Lower leg skin (tissue), 4 donors: ENCODE results near the gene ZFYVE19. TPM values are rescaled to one million over a fixed set of nuclear protein-coding genes. Genes with fewer than 3 reads are reported as not detected.
"Not testable (repeated sequence)": the region's sequence is repeated elsewhere in the genome, so short reads cannot be mapped to it uniquely, and the experiment has no call there.

Experiments
- DNase-seq, 2 donors: peaks; one replicate each; pipeline ENCODE4 v3.0.0-alpha.2; 2019; ENCODE audit warnings: low spot score in 2 of 2
- H3K4me3 ChIP-seq: fragments of 200-600 bp; sonication (generic); 2 replicates; pipeline ENCODE4 v1.5.1; 2017; ENCODE audit warnings: mild to moderate bottlenecking, low read depth; ENCODE audit not compliant: poor library complexity, severe bottlenecking
- POLR2A ChIP-seq, 2 donors: fragments of 450-650 bp; IDR thresholded peaks; one replicate each; pipeline ENCODE4 v1.6.1; 2016 to 2017; ENCODE audit warnings: antibody characterized with exemption in 2 of 2, mild to moderate bottlenecking in 1 of 2, moderate library complexity in 1 of 2
- WGBS, 2 donors: methylation state at CpG; one replicate each; pipeline ENCODE4 v1.1.5; 2018; 5-methylcytosine and 5-hydroxymethylcytosine counted together
- intact Hi-C: fragments of 100-400 bp; cut with DNase I; formaldehyde crosslinking; loops from one replicate; pipeline ENCODE4 v1.15.0; 2023; ENCODE audit warnings: low total_unique reads
- total RNA-seq, 4 donors: library from RNA; depleted of rRNA; stranded (reverse); fragments of >200 nt; gene quantifications; one replicate each; pipeline ENCODE4 v1.1.0, GENCODE V29; 2016
- TF ChIP-seq, protein P1 (sequence below), 3 donors: fragments of 450-650 bp; IDR thresholded peaks; one replicate each; pipeline ENCODE4 v1.5.1; 2016; ENCODE audit warnings: antibody characterized with exemption in 3 of 3, mild to moderate bottlenecking in 3 of 3, moderate library complexity in 2 of 3

ZFYVE19 gene
- total RNA-seq, 4 donors from 2014 or later: 30.9 to 65.7 (median 35.4) TPM

DNA sequence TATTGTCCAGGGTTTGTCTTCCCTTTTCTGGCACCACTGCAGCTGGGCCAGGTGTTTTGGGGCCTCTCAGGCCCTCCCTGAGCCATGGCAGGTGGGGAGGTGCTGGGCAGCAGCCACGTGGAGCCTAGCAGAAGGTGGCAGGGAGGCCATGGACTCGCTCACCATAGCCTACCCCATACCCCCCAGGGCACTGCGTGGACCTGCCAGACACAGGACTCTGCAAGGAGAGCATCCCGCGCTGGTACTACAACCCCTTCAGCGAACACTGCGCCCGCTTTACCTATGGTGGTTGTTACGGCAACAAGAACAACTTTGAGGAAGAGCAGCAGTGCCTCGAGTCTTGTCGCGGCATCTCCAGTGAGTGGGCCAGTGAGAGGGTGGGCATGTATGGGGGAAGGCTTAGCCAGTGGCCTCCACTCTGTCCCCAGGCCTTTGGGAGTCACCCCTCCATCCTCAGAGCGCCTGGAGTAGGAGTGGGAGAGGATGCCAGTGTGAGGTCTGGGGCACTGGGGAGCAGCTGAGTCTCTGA, 48.9 kb downstream of the ZFYVE19 start:
- no peak for DNase-seq
- no peak for TF ChIP-seq POLR2A (IDR thresholded peaks at IDR 0.05)
- TF ChIP-seq, protein P1, sequence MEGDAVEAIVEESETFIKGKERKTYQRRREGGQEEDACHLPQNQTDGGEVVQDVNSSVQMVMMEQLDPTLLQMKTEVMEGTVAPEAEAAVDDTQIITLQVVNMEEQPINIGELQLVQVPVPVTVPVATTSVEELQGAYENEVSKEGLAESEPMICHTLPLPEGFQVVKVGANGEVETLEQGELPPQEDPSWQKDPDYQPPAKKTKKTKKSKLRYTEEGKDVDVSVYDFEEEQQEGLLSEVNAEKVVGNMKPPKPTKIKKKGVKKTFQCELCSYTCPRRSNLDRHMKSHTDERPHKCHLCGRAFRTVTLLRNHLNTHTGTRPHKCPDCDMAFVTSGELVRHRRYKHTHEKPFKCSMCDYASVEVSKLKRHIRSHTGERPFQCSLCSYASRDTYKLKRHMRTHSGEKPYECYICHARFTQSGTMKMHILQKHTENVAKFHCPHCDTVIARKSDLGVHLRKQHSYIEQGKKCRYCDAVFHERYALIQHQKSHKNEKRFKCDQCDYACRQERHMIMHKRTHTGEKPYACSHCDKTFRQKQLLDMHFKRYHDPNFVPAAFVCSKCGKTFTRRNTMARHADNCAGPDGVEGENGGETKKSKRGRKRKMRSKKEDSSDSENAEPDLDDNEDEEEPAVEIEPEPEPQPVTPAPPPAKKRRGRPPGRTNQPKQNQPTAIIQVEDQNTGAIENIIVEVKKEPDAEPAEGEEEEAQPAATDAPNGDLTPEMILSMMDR (IDR thresholded peaks at IDR 0.05): no peak
- WGBS, 2 donors: 75 to 83% methylated on average over 11 to 12 of the region's 13 CpGs
- intact Hi-C loops: no loop called here
- no peak overlapping the region for H3K4me3 ChIP-seq

DNA sequence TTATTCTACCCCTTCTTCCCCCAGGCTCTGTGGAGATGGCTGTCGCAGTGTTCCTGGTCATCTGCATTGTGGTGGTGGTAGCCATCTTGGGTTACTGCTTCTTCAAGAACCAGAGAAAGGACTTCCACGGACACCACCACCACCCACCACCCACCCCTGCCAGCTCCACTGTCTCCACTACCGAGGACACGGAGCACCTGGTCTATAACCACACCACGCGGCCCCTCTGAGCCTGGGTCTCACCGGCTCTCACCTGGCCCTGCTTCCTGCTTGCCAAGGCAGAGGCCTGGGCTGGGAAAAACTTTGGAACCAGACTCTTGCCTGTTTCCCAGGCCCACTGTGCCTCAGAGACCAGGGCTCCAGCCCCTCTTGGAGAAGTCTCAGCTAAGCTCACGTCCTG, 49.9 kb downstream of the ZFYVE19 start:
- whole genome bisulfite sequencing, 2 donors: 78 to 86% methylated on average over 7 of the region's 8 CpGs
- intact Hi-C loops: no loop called here
- no peak for DNase-seq
- H3K4me3 ChIP-seq: no peak overlapping the region
- TF ChIP-seq, protein P1 (IDR thresholded peaks at IDR 0.05): no peak
- no peak for TF ChIP-seq POLR2A (IDR thresholded peaks at IDR 0.05)

DNA sequence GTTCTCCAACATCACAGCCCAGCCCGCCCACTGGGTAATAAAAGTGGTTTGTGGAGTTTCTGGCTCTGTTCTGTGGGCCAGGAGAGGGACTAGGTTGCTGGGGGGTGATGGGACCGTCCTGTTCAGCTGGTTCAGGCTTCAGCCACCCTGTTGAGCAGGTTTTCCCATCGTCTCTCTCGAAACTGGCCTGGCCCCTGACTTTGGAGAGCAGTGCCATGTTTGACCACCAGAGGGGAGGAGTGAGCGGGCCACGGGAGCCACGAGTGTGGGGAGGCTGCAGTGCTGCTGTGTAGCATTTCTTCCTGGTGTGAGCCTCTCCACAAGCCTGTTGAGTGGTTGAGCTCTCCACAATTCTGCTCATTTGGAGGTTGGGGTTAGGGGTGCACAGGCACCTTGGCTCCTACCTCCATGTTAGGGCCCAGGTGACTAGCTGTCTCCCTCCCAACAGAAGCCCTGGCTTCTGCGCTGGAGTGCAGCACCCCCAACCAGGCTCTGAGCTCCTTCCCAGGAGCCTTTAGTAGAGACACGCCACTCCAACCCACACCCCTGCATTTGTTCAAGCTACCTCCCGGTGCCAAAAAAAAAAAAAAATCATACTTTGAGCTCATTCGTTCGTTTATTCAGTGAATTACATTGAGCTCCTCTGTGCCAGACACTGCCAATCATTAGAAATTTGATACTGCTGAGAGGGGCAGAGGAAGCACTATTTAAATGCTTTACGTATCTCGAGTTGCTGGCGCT, 50.9 kb downstream of the ZFYVE19 start:
- WGBS, 2 donors: 18 to 19% methylated on average over 15 of the region's 15 CpGs
- H3K4me3 ChIP-seq: no peak overlapping the region
- DNase-seq: peak; percentile 77 to 96
- TF ChIP-seq POLR2A (IDR thresholded peaks at IDR 0.05): no peak
- TF ChIP-seq, protein P1 (IDR thresholded peaks at IDR 0.05): peak in 1 of 3 donors; percentile 82
- intact Hi-C loops: no loop called here

DNA sequence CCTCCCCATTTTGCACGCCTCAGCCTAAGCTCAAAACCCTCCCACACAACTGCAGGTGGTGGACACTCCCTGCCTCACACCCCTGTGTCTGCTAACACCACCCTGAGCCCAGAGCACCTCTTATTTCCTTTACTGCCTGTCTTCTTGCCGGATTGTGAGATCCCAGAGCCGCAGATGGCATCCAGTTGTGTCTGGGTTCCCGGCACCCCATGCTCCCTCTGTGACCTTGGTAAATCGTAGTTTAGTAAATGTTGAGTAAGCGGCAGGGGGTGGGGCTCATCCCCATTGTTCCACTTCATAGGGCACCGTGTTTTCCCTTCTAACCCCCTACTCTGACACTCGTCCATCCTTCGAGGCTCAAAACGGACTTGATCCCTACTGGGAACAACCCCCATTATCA, 51.8 kb downstream of the ZFYVE19 start:
- no peak for TF ChIP-seq POLR2A (IDR thresholded peaks at IDR 0.05)
- TF ChIP-seq, protein P1 (IDR thresholded peaks at IDR 0.05): no peak
- no peak overlapping the region for H3K4me3 ChIP-seq
- DNase-seq: no peak
- intact Hi-C loops: no loop called here
- WGBS, 2 donors: 54 to 58% methylated on average over 10 of the region's 10 CpGs

DNA sequence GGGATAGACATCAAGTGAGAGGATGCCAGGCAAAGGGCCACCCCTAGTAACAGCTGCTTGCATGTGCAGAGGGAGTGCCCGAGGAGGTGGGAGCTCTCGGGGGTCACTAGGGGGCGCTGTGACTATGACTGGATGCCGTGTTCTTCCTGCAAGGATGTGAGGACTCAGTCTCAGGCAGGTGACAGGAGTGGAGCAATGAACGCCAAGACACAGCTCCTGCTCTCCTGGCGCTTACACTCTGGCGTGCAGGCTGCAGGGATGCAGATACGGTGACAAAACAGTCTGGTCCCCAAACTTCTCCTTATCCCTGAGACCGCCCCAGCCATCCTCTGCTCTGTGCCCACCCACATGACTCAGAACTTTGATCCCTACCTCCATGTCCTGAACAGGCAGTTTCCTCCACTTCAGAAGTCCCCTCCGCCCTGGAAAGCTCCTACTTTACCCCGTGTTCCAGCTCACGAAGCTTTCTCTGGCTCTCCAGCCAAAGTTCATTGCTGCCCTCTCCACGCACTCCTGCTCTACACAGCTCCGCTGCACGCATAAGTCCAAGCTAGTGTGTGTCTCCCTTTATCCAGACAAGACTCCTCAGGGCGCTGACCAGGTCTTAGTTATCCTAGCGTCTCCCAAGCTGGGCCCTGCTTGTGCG, 52.4 kb downstream of the ZFYVE19 start:
- intact Hi-C loops: no loop called here
- TF ChIP-seq POLR2A (IDR thresholded peaks at IDR 0.05): no peak
- TF ChIP-seq, protein P1 (IDR thresholded peaks at IDR 0.05): no peak
- WGBS, 2 donors: 44 to 54% methylated on average over 18 of the region's 18 CpGs
- H3K4me3 ChIP-seq: no peak overlapping the region
- peak; percentile 69 to 95 for DNase-seq

DNA sequence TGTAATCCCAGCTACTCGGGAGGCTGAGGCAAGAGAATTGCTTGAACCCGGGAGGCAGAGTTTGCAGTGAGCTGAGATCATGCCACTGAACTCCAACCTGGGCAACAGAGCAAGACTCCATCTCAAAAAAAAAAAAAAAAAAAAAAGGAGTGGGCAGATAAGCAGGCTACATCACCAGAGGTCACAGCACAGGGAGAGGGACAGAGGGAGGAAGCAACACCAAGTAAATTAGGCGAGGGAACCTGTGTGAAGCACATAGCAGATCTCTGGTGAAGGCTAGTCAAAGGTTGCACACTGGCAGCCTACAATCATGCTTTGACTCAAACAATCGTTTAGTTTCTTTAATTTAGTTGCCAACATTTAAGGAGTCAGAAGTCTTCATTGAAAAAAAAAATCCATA, 54.3 kb downstream of the ZFYVE19 start:
- H3K4me3 ChIP-seq, DNase-seq, intact Hi-C loops: not testable (repeated sequence)
- WGBS, 2 donors: 60 to 69% methylated on average over 4 of the region's 4 CpGs
